ENCODE data around the gene BASP1. TPM values are rescaled to one million over a fixed set of nuclear protein-coding genes. Genes with fewer than 3 reads are reported as not detected.

The BASP1 gene
- total RNA-seq, 6 donors from 2014 or later: 19.8 to 78.7 (median 32.9) TPM

- H3K27me3 ChIP-seq: no peaks in the 10 kb centered on the region
- no peak overlapping the region for H3K27ac ChIP-seq
- H3K36me3 ChIP-seq: no peaks in the 10 kb centered on the region
- no peaks in the 10 kb centered on the region for H3K4me1 ChIP-seq
- DNase-seq (no peak), ATAC-seq (ENCODE audit: low FRiP score in 2 of 2) (no peak)
- H3K9me3 ChIP-seq: no peaks in the 10 kb centered on the region
- WGBS, 2 donors: 83 to 87% methylated on average over 5 of the region's 5 CpGs
- H3K4me3 ChIP-seq: no peak overlapping the region
- TF ChIP-seq CTCF (IDR thresholded peaks at IDR 0.05) (no peak), POLR2AphosphoS5 (IDR thresholded peaks at IDR 0.05) (no peak), EP300 (IDR thresholded peaks at IDR 0.05) (no peak), POLR2A (IDR thresholded peaks at IDR 0.05) (no peak)
Observed at GRCh38 chr5:17260549-17260948, 43.1 kb downstream of the BASP1 start.

GRCh38 chr5:17261075-17261474 is 43.6 kb downstream of the BASP1 start:
- no peak for ATAC-seq (ENCODE audit: low FRiP score in 2 of 2)
- no peak for DNase-seq
- Histone ChIP-seq H3K27ac (no peak overlapping the region), H3K36me3 (no peaks in the 10 kb centered on the region), H3K27me3 (no peaks in the 10 kb centered on the region), H3K4me1 (no peaks in the 10 kb centered on the region), H3K9me3 (no peaks in the 10 kb centered on the region), H3K4me3 (no peak overlapping the region)
- no peak for TF ChIP-seq CTCF (IDR thresholded peaks at IDR 0.05)
- WGBS, 2 donors: 40 to 43% methylated on average over 3 of the region's 3 CpGs

GRCh38 chr5:17265041-17265440 is 47.6 kb downstream of the BASP1 start:
- TF ChIP-seq EP300 (IDR thresholded peaks at IDR 0.05): no peak
- TF ChIP-seq CTCF (IDR thresholded peaks at IDR 0.05): no peak
- no peak for TF ChIP-seq POLR2AphosphoS5 (IDR thresholded peaks at IDR 0.05)
- TF ChIP-seq POLR2A (IDR thresholded peaks at IDR 0.05): no peak
- WGBS, 2 donors: 98 to 100% methylated on average over 2 of the region's 2 CpGs
- DNase-seq: no peak
- H3K27ac ChIP-seq: no peak overlapping the region
- no peak overlapping the region for H3K4me3 ChIP-seq
- no peaks in the 10 kb centered on the region for H3K4me1 ChIP-seq
- H3K27me3 ChIP-seq: no peaks in the 10 kb centered on the region
- no peaks in the 10 kb centered on the region for H3K9me3 ChIP-seq
- H3K36me3 ChIP-seq: no peaks in the 10 kb centered on the region
- ATAC-seq (ENCODE audit: low FRiP score in 2 of 2): no peak

- no peaks in the 10 kb centered on the region for H3K36me3 ChIP-seq
- no peak overlapping the region for H3K4me3 ChIP-seq
- 87 to 90% methylated on average over 5 of the region's 5 CpGs for WGBS, 2 donors
- DNase-seq (no peak), ATAC-seq (ENCODE audit: low FRiP score in 2 of 2) (no peak)
- TF ChIP-seq EP300 (IDR thresholded peaks at IDR 0.05) (no peak), POLR2AphosphoS5 (IDR thresholded peaks at IDR 0.05) (no peak), CTCF (IDR thresholded peaks at IDR 0.05) (no peak), POLR2A (IDR thresholded peaks at IDR 0.05) (no peak)
- H3K9me3 ChIP-seq: no peaks in the 10 kb centered on the region
- H3K27ac ChIP-seq: no peak overlapping the region
- no peaks in the 10 kb centered on the region for H3K4me1 ChIP-seq
- H3K27me3 ChIP-seq: no peaks in the 10 kb centered on the region
Observed at GRCh38 chr5:17267106-17267505, 49.7 kb downstream of the BASP1 start.

GRCh38 chr5:17269201-17269600 is 51.8 kb downstream of the BASP1 start:
- TF ChIP-seq POLR2A (IDR thresholded peaks at IDR 0.05): no peak
- no peak for TF ChIP-seq CTCF (IDR thresholded peaks at IDR 0.05)
- no peak for TF ChIP-seq EP300 (IDR thresholded peaks at IDR 0.05)
- TF ChIP-seq POLR2AphosphoS5 (IDR thresholded peaks at IDR 0.05): no peak
- H3K4me3 ChIP-seq: no peak overlapping the region
- ATAC-seq (ENCODE audit: low FRiP score in 2 of 2): no peak
- DNase-seq: no peak
- H3K36me3 ChIP-seq: no peaks in the 10 kb centered on the region
- no peaks in the 10 kb centered on the region for H3K9me3 ChIP-seq
- H3K4me1 ChIP-seq: no peaks in the 10 kb centered on the region
- WGBS, 2 donors: 70 to 73% methylated on average over 6 of the region's 6 CpGs
- H3K27ac ChIP-seq: no peak overlapping the region
- H3K27me3 ChIP-seq: no peaks in the 10 kb centered on the region
